ENCODE data around the gene PPP1R9A.

DNA sequence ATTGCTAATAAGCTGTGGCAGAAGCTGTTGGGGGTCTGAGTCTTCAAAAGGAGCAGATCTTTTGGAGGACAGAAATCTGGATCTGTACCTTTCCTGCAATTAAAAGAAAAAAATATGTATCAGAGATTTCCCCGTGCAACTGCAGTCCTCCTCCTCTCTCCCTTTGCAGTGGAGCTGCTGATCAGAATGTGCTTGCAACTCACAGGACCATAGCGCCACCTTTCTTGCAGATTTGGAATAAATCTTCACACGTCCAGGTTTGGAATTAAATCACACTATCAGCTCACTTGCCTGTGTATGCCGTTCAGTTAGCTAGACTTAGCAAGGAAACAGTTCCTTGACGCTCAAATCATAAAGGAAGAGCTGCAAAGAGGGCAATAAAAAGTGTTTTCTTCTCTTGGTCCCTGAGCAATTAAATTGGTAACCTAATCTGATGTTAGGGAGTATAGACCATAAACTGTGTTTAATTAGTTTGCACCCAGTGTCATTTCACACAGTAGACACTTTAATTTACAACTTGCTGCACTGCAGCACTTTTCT lies 339.5 kb downstream of the PPP1R9A start:
- TF ChIP-seq, protein P1, sequence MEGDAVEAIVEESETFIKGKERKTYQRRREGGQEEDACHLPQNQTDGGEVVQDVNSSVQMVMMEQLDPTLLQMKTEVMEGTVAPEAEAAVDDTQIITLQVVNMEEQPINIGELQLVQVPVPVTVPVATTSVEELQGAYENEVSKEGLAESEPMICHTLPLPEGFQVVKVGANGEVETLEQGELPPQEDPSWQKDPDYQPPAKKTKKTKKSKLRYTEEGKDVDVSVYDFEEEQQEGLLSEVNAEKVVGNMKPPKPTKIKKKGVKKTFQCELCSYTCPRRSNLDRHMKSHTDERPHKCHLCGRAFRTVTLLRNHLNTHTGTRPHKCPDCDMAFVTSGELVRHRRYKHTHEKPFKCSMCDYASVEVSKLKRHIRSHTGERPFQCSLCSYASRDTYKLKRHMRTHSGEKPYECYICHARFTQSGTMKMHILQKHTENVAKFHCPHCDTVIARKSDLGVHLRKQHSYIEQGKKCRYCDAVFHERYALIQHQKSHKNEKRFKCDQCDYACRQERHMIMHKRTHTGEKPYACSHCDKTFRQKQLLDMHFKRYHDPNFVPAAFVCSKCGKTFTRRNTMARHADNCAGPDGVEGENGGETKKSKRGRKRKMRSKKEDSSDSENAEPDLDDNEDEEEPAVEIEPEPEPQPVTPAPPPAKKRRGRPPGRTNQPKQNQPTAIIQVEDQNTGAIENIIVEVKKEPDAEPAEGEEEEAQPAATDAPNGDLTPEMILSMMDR (conservative IDR thresholded peaks at IDR 0.05; ENCODE audit: low read depth, low read length): peak; percentile 89
- no peak for TF ChIP-seq EZH2 (IDR thresholded peaks at IDR 0.05; ENCODE audit: borderline replicate concordance, low read depth, low read length, poor library complexity, severe bottlenecking)
